ENCODE data around the gene FYTTD1.
A peak's percentile ranks its signal among the peaks of the same experiment; 100 is the strongest.

FYTTD1 gene

DNA sequence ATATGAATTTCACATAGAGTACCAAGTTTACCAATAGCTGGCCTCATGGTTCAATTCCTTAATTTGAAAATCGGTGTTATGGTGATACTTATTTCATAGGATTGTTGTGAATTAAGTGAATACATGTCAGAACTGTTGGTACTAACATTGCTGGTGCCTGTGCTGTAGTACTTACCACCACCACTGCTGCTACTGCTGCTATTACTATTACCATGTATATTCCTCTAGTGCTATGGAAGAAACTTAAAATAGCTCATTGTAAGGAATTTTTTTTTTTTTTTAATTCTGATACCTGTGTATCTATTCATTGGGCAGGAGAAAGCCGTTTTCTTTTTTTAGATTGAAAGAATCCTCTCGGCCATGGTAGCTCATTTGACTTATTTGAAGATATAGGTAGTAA is 3.6 kb downstream of the FYTTD1 start:
- Histone ChIP-seq H4K20me1 (ENCODE audit: insufficient read depth) (peaks cover 28% of the 10 kb centered on the region), H3K4me1 (ENCODE audit: low read depth, poor library complexity, severe bottlenecking) (peaks cover 32% of the 10 kb centered on the region), H3K27ac (no peak overlapping the region), H3K9ac (no peak overlapping the region), H3K36me3 (ENCODE audit: insufficient read depth) (no peaks in the 10 kb centered on the region), H3K79me2 (ENCODE audit: insufficient read depth, low read depth) (peaks cover 43% of the 10 kb centered on the region), H3K4me2 (peak overlapping the region; percentile 79; the same call in 1 of the 2 replicates), H2AFZ (ENCODE audit: low read depth) (no peak overlapping the region), H3K27me3 (ENCODE audit: insufficient read depth, low read depth) (no peaks in the 10 kb centered on the region), H3K4me3 (IDR thresholded peaks at IDR 0.05; ENCODE audit: insufficient read depth, low read depth, low read length) (no peak overlapping the region)
- TF ChIP-seq, protein P1, sequence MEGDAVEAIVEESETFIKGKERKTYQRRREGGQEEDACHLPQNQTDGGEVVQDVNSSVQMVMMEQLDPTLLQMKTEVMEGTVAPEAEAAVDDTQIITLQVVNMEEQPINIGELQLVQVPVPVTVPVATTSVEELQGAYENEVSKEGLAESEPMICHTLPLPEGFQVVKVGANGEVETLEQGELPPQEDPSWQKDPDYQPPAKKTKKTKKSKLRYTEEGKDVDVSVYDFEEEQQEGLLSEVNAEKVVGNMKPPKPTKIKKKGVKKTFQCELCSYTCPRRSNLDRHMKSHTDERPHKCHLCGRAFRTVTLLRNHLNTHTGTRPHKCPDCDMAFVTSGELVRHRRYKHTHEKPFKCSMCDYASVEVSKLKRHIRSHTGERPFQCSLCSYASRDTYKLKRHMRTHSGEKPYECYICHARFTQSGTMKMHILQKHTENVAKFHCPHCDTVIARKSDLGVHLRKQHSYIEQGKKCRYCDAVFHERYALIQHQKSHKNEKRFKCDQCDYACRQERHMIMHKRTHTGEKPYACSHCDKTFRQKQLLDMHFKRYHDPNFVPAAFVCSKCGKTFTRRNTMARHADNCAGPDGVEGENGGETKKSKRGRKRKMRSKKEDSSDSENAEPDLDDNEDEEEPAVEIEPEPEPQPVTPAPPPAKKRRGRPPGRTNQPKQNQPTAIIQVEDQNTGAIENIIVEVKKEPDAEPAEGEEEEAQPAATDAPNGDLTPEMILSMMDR (conservative IDR thresholded peaks at IDR 0.05; ENCODE audit: low read depth, low read length) = no peak

DNA sequence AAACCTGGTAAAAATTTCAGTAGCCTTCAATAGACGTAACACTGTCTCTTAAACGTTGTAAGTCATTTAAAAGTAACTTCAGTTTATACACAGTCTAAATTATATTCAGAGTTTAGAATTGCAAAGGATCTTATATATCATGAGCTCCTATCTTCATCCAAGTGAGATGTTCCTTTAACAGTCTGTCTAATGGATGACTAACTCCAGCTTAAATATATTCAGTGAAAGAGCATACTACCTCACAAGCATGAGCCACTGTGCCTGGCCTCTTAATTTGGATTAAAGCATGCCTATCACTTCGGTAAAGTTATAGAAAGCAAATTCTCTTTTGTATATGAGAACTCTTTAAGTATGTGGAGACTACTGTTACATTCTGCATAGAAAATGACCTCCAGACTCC is 7.0 kb downstream of the FYTTD1 start:
- H3K27me3 ChIP-seq (ENCODE audit: insufficient read depth, low read depth) = no peaks in the 10 kb centered on the region
- no peak overlapping the region for H3K4me3 ChIP-seq (IDR thresholded peaks at IDR 0.05; ENCODE audit: insufficient read depth, low read depth, low read length)
- peaks cover 23% of the 10 kb centered on the region for H4K20me1 ChIP-seq (ENCODE audit: insufficient read depth)
- H2AFZ ChIP-seq (ENCODE audit: low read depth) = no peak overlapping the region
- TF ChIP-seq, protein P1 (conservative IDR thresholded peaks at IDR 0.05; ENCODE audit: low read depth, low read length) = no peak
- no peaks in the 10 kb centered on the region; the same call in 1 of the 2 replicates for H3K36me3 ChIP-seq (ENCODE audit: insufficient read depth)
- H3K4me2 ChIP-seq = no peak overlapping the region
- peaks cover 37% of the 10 kb centered on the region for H3K79me2 ChIP-seq (ENCODE audit: insufficient read depth, low read depth)
- no peak overlapping the region for H3K27ac ChIP-seq
- H3K9ac ChIP-seq = no peak overlapping the region
- peaks cover 24% of the 10 kb centered on the region for H3K4me1 ChIP-seq (ENCODE audit: low read depth, poor library complexity, severe bottlenecking)

DNA sequence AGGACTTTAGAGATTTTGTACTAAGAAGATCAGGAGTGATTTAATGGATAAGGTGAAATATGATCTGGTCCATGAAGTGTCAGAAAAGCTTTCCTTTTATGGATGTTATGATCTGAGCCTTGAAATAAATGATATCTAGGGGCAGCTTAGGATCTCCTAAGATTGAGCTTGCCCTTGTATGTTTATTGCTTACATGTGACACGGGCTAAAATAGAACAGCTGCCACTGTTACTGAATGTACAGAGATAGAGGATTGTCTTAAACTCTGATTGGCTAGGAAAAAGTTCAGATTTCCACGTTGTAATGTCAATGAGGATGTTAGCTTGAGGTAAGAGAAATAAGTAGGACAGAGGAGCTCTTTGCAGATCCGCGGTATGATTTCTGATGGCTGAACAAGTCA is 8.8 kb downstream of the FYTTD1 start:
- Histone ChIP-seq H3K4me2 (no peak overlapping the region), H3K4me3 (IDR thresholded peaks at IDR 0.05; ENCODE audit: insufficient read depth, low read depth, low read length) (no peak overlapping the region), H3K36me3 (ENCODE audit: insufficient read depth) (no peaks in the 10 kb centered on the region; the same call in 1 of the 2 replicates), H3K79me2 (ENCODE audit: insufficient read depth, low read depth) (peaks cover 19% of the 10 kb centered on the region), H3K4me1 (ENCODE audit: low read depth, poor library complexity, severe bottlenecking) (peaks cover 6% of the 10 kb centered on the region), H2AFZ (ENCODE audit: low read depth) (no peak overlapping the region), H4K20me1 (ENCODE audit: insufficient read depth) (peaks cover 7% of the 10 kb centered on the region; the same call in 1 of the 2 replicates), H3K9ac (no peak overlapping the region), H3K27me3 (ENCODE audit: insufficient read depth, low read depth) (no peaks in the 10 kb centered on the region), H3K27ac (no peak overlapping the region)
- TF ChIP-seq, protein P1 (conservative IDR thresholded peaks at IDR 0.05; ENCODE audit: low read depth, low read length) = no peak

DNA sequence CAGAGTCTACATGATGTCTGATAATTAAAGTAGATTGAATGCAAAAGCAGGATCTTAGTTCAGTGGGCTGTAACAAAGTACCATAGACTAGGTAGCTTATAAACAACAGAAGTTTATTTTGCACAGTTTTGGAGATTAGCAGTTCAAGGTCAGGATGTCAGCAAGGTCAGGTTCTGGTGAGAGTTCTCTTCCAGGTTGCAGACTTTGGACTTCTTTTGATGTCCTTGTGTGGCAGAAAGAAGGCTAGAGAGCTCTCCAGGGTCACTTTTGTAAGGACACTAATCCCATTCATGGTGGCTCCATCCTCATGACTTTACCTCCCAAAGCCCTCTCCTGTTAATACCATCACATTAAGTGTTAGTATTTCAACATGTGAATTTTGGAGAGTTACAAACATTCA is 12.1 kb downstream of the FYTTD1 start:
- no peak overlapping the region for H3K4me2 ChIP-seq
- TF ChIP-seq, protein P1 (conservative IDR thresholded peaks at IDR 0.05; ENCODE audit: low read depth, low read length) = no peak
- no peaks in the 10 kb centered on the region for H3K4me1 ChIP-seq (ENCODE audit: low read depth, poor library complexity, severe bottlenecking)
- H3K27me3 ChIP-seq (ENCODE audit: insufficient read depth, low read depth) = no peaks in the 10 kb centered on the region
- no peak overlapping the region for H3K4me3 ChIP-seq (IDR thresholded peaks at IDR 0.05; ENCODE audit: insufficient read depth, low read depth, low read length)
- no peak overlapping the region for H2AFZ ChIP-seq (ENCODE audit: low read depth)
- no peak overlapping the region for H3K9ac ChIP-seq
- no peaks in the 10 kb centered on the region for H4K20me1 ChIP-seq (ENCODE audit: insufficient read depth)
- no peak overlapping the region for H3K27ac ChIP-seq
- H3K79me2 ChIP-seq (ENCODE audit: insufficient read depth, low read depth) = no peaks in the 10 kb centered on the region
- H3K36me3 ChIP-seq (ENCODE audit: insufficient read depth) = no peaks in the 10 kb centered on the region; the same call in 1 of the 2 replicates

Data from KMS-11 (cell line).